ENCODE results near the gene LRTM2. TPM values are rescaled to one million over a fixed set of nuclear protein-coding genes. Genes with fewer than 3 reads are reported as not detected.

Gene LRTM2
- total RNA-seq, 1 donor from 2014 or later: not detected

DNA sequence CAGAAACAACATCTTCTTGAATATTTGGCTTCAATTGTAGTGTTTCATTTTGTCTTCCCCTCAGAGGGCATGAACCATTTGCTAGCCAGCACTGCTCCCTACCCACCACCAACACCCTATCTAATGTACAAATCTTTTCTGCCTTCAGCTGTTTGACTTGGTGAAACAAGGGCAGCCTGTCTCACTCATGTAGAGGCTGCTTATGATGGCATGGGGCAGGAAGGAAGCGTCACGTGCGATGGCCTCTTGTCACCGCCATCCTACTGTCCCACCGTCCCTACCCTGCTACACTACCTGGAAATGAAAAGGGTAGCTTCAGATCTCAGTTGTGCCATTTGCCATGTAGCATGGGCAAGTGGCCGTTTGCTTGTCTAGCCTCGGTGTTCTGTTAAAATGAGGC lies 29.9 kb upstream of the LRTM2 start:
- H3K27me3 ChIP-seq: no peaks in the 10 kb centered on the region
- Mint-ChIP-seq H3K36me3 (peaks cover 3% of the 10 kb centered on the region), H3K27ac (no peak overlapping the region), H3K4me3 (no peak overlapping the region), H3K27me3 (ENCODE audit: insufficient read depth, low read depth) (peaks cover 7% of the 10 kb centered on the region), H3K4me1 (peaks cover 8% of the 10 kb centered on the region), H3K9me3 (no peaks in the 10 kb centered on the region)
- no peaks in the 10 kb centered on the region for H3K9me3 ChIP-seq (ENCODE audit: low read depth)
- no peak overlapping the region for H2AFZ ChIP-seq (replicated peaks)
- TF ChIP-seq EZH2phosphoT487 (IDR thresholded peaks at IDR 0.05) (no peak), EZH2 (IDR thresholded peaks at IDR 0.05) (no peak)
- TF ChIP-seq, protein P1, sequence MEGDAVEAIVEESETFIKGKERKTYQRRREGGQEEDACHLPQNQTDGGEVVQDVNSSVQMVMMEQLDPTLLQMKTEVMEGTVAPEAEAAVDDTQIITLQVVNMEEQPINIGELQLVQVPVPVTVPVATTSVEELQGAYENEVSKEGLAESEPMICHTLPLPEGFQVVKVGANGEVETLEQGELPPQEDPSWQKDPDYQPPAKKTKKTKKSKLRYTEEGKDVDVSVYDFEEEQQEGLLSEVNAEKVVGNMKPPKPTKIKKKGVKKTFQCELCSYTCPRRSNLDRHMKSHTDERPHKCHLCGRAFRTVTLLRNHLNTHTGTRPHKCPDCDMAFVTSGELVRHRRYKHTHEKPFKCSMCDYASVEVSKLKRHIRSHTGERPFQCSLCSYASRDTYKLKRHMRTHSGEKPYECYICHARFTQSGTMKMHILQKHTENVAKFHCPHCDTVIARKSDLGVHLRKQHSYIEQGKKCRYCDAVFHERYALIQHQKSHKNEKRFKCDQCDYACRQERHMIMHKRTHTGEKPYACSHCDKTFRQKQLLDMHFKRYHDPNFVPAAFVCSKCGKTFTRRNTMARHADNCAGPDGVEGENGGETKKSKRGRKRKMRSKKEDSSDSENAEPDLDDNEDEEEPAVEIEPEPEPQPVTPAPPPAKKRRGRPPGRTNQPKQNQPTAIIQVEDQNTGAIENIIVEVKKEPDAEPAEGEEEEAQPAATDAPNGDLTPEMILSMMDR (IDR thresholded peaks at IDR 0.05): no peak
- H3K9ac ChIP-seq: no peak overlapping the region
- H3K36me3 ChIP-seq: no peaks in the 10 kb centered on the region
- no peak overlapping the region for H3K4me3 ChIP-seq
- H3K27ac ChIP-seq: no peak overlapping the region
- H3K79me2 ChIP-seq (ENCODE audit: low read depth): no peaks in the 10 kb centered on the region
- DNase-seq (ENCODE audit: low spot score): no peak
- peaks cover 5% of the 10 kb centered on the region for H3F3A ChIP-seq (ENCODE audit: low read depth)
- no peak overlapping the region for H3K4me2 ChIP-seq
- H3K4me1 ChIP-seq: no peaks in the 10 kb centered on the region
- peaks cover 9% of the 10 kb centered on the region for H4K20me1 ChIP-seq (ENCODE audit: low read depth)

DNA sequence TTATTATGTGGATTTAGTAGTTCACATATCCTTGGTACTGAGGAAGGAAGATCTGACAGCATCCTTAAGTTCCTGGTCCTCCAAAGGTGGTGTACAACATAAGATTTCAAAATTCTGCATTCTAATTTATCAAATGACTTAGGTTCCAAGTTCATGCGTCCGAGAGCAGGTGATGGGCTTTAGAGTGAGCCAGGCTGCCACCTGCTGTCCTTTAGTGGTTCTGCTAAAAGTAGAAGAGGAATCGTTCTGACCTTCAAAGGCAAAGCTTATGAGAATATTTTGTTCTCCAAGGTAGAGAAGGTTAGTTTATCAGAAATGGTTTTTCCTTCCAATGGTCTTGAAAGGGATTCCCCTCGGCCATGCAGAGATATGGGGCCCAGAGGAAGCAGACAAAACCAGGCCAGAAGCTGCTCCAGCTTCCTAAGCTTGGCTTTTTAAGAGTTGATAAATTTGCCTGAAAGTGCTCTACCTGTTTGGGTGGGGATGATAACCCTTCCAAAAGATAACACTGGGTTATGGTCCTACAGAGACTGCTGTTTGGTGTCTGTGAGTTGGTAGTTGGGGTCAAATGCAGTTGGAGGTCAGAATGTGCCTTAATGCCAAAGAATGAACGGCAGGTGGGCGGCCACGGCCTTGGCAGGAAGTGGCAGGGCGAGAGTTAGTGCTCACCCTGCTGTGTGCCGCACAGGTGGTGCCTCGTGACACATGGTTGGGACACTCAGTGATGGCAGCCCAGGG lies 29.1 kb upstream of the LRTM2 start:
- H3K27ac Mint-ChIP-seq: no peak overlapping the region
- Histone ChIP-seq H3F3A (ENCODE audit: low read depth) (peaks cover 5% of the 10 kb centered on the region), H3K4me1 (peaks cover 4% of the 10 kb centered on the region), H3K27ac (no peak overlapping the region), H3K9me3 (ENCODE audit: low read depth) (no peaks in the 10 kb centered on the region), H3K4me2 (no peak overlapping the region), H3K36me3 (no peaks in the 10 kb centered on the region), H3K9ac (no peak overlapping the region), H3K27me3 (peaks cover 1% of the 10 kb centered on the region), H3K79me2 (ENCODE audit: low read depth) (no peaks in the 10 kb centered on the region), H2AFZ (replicated peaks) (no peak overlapping the region), H3K4me3 (no peak overlapping the region), H4K20me1 (ENCODE audit: low read depth) (peaks cover 9% of the 10 kb centered on the region)
- H3K4me3 Mint-ChIP-seq: no peak overlapping the region
- H3K4me1 Mint-ChIP-seq: peaks cover 12% of the 10 kb centered on the region
- H3K9me3 Mint-ChIP-seq: no peaks in the 10 kb centered on the region
- TF ChIP-seq, protein P1 (IDR thresholded peaks at IDR 0.05): peak; percentile 77
- TF ChIP-seq EZH2phosphoT487 (IDR thresholded peaks at IDR 0.05): no peak
- peaks cover 4% of the 10 kb centered on the region for H3K27me3 Mint-ChIP-seq (ENCODE audit: insufficient read depth, low read depth)
- peak; percentile 60 for DNase-seq (ENCODE audit: low spot score)
- no peaks in the 10 kb centered on the region for H3K36me3 Mint-ChIP-seq

DNA sequence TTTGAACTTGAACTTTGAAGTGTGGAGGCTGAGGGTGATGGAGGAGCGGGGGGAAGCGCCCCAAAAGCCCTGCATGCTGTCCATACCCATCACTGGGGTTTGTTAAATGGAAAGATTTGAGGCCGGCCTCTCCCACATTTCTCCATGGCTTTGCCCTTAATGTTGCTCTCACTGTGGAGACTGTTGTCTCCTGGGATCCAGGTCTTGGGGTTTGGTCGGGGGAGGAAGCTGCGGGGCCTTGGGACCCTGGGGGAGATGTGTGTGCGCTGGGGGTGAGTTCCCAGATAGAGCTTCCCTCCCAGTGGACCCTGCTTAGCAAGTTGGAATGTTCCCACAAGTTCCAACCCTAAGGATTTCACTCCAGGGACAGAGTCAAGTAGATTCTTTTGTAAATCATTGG lies 28.0 kb upstream of the LRTM2 start:
- H3F3A ChIP-seq (ENCODE audit: low read depth): peaks cover 5% of the 10 kb centered on the region
- H3K4me1 ChIP-seq: peaks cover 4% of the 10 kb centered on the region
- H3K4me3 ChIP-seq: no peak overlapping the region
- H4K20me1 ChIP-seq (ENCODE audit: low read depth): peaks cover 9% of the 10 kb centered on the region
- no peaks in the 10 kb centered on the region for H3K9me3 ChIP-seq (ENCODE audit: low read depth)
- Mint-ChIP-seq H3K9me3 (no peaks in the 10 kb centered on the region), H3K4me1 (peaks cover 12% of the 10 kb centered on the region), H3K36me3 (no peaks in the 10 kb centered on the region), H3K27ac (no peak overlapping the region), H3K27me3 (ENCODE audit: insufficient read depth, low read depth) (peaks cover 4% of the 10 kb centered on the region), H3K4me3 (no peak overlapping the region)
- peaks cover 12% of the 10 kb centered on the region for H3K27me3 ChIP-seq
- TF ChIP-seq EZH2 (IDR thresholded peaks at IDR 0.05) (no peak), EZH2phosphoT487 (IDR thresholded peaks at IDR 0.05) (no peak)
- TF ChIP-seq, protein P1 (IDR thresholded peaks at IDR 0.05): no peak
- H3K27ac ChIP-seq: no peak overlapping the region
- no peak for DNase-seq (ENCODE audit: low spot score)
- no peaks in the 10 kb centered on the region for H3K36me3 ChIP-seq
- no peak overlapping the region for H2AFZ ChIP-seq (replicated peaks)
- no peak overlapping the region for H3K4me2 ChIP-seq
- H3K9ac ChIP-seq: no peak overlapping the region
- H3K79me2 ChIP-seq (ENCODE audit: low read depth): no peaks in the 10 kb centered on the region
